ENCODE measurements around the gene SUMO3. TPM values are rescaled to one million over a fixed set of nuclear protein-coding genes. Genes with fewer than 3 reads are reported as not detected.

The SUMO3 gene
- total RNA-seq, 1 experiment from 2014 or later: 82.9 TPM

DNA sequence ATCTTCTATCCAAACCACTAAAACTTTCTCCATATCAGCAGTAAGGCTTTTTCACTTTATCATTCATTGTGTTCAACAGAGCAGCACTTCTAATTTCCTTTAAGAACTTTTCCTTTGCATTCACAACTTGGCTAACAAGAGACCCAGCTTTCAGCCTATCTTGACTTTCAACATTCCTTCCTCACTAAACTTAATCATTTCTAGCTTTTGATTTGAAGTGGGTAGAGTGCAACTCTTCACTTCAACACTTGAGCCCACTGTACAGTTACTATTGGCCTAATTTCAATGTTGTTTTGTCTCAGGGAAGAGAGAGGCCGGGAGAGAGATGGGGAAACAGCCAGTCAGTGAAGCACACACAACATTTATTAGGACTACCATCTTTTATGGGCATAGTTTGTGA lies 18.2 kb downstream of the SUMO3 start:
- no peak overlapping the region for H3T11ph ChIP-seq (ENCODE audit: low read length)
- H3K27ac ChIP-seq (ENCODE audit: insufficient read length, low read depth, low read length): no peak overlapping the region
- H2BK15ac ChIP-seq (ENCODE audit: low read depth, low read length): no peak overlapping the region
- no peak overlapping the region for H4K5ac ChIP-seq (ENCODE audit: insufficient read length, low read depth, low read length)
- Mint-ChIP-seq H3K27ac (no peak overlapping the region), H3K4me3 (peak overlapping the region; percentile 95 to 96), H3K4me1 (peaks cover 23 to 36% of the 10 kb centered on the region in 2 experiments), H3K36me3 (ENCODE audit: insufficient read depth in 1 of 3, low read depth in 3 of 3) (peaks cover 26 to 55% (median 40%) of the 10 kb centered on the region in 3 experiments), H3K27me3 (ENCODE audit: low read depth) (no peaks in the 10 kb centered on the region), H3K9me3 (no peaks in the 10 kb centered on the region)
- no peaks in the 10 kb centered on the region for H3K27me3 ChIP-seq (ENCODE audit: insufficient read depth, low read length)
- no peak overlapping the region for H3K4ac ChIP-seq (ENCODE audit: low read depth, low read length)
- H2BK5ac ChIP-seq (ENCODE audit: insufficient read length, low read length): no peak overlapping the region
- no peak overlapping the region for H2BK120ac ChIP-seq (ENCODE audit: low read depth, low read length, poor library complexity, severe bottlenecking)
- WGBS (ENCODE audit: extremely low coverage, insufficient read length, low lambda C conversion rate): no CpG with 5 or more reads among the region's 1 CpG
- no peaks in the 10 kb centered on the region for H3K9me3 ChIP-seq (ENCODE audit: control insufficient read depth, low read depth, low read length)
- peaks cover 2% of the 10 kb centered on the region for H3K79me1 ChIP-seq (ENCODE audit: insufficient read depth, low read depth, low read length, poor library complexity, severe bottlenecking)
- H3K23ac ChIP-seq (ENCODE audit: insufficient read length, low read depth, low read length): no peak overlapping the region
- H3K4me1 ChIP-seq (ENCODE audit: insufficient read depth, low read length): no peaks in the 10 kb centered on the region
- H3K9ac ChIP-seq (ENCODE audit: extremely low read depth, insufficient read length, low read length): no peak overlapping the region
- no peak for TF ChIP-seq CTCF (conservative IDR thresholded peaks at IDR 0.05)
- DNase-seq: no peak
- no peak overlapping the region for H3K56ac ChIP-seq (ENCODE audit: insufficient read length, low read depth, low read length)
- peaks cover 13% of the 10 kb centered on the region for H3K23me2 ChIP-seq (ENCODE audit: insufficient read length, low read depth, low read length, poor library complexity, severe bottlenecking)
- no peak overlapping the region for H3K18ac ChIP-seq (ENCODE audit: insufficient read length, low read depth, low read length)
- no peak overlapping the region for H3K14ac ChIP-seq (ENCODE audit: insufficient read depth, low read length)
- H4K8ac ChIP-seq (replicated peaks; ENCODE audit: insufficient read length, low read depth, low read length): no peak overlapping the region
- no peak overlapping the region for H4K91ac ChIP-seq (ENCODE audit: insufficient read length, low read depth, low read length)
- H2AK5ac ChIP-seq (ENCODE audit: insufficient read length, low read length): no peak overlapping the region
- H3K4me2 ChIP-seq (ENCODE audit: insufficient read depth, insufficient read length, low read length): no peak overlapping the region
- H2AFZ ChIP-seq (ENCODE audit: low read length): no peak overlapping the region
- no peak overlapping the region for H2BK20ac ChIP-seq (ENCODE audit: low read depth, low read length, poor library complexity, severe bottlenecking)
- H4K20me1 ChIP-seq (ENCODE audit: control insufficient read depth, insufficient read depth, insufficient read length): no peaks in the 10 kb centered on the region
- H3K79me2 ChIP-seq (ENCODE audit: insufficient read depth, low read length): peaks cover 19% of the 10 kb centered on the region; the same call in 1 of the 2 replicates
- H2BK12ac ChIP-seq (ENCODE audit: insufficient read length, low read depth, low read length): no peak overlapping the region
